NT2/D1 (cell line): ENCODE measurements around the gene FAM9A.

Experiments used
- YY1 ChIP-seq: IDR thresholded peaks from 2 replicates; pipeline ENCODE4 v1.6.1; 2011; ENCODE audit not compliant: insufficient read length, insufficient read depth
- ZNF274 ChIP-seq: IDR thresholded peaks from 2 replicates; pipeline ENCODE4 v1.6.1; 2011; ENCODE audit warnings: mild to moderate bottlenecking, low read depth, low read length

- TF ChIP-seq YY1 (no peak), ZNF274 (no peak)
Measured at GRCh38 chrX:8808661-8809060, 7.5 kb upstream of the FAM9A start.
